Esophagus squamous epithelium (tissue), 5 donors: ENCODE measurements around the gene SHMT2. TPM values are rescaled to one million over a fixed set of nuclear protein-coding genes. Genes with fewer than 3 reads are reported as not detected.

Experiments
- DNase-seq: peaks from one replicate; lab custom pipeline; 2025; lab: John Stamatoyannopoulos, UW
- H3K27ac ChIP-seq, 4 donors: fragments of 200-600 bp; sonication (generic); one replicate each; pipeline ENCODE4 v1.5.1; 2016 to 2019; ENCODE audit warnings: mild to moderate bottlenecking in 1 of 4
- H3K27me3 ChIP-seq, 4 donors: fragments of 200-600 bp; sonication (generic); 1 replicate in 3 of 4; 2 replicates in 1 of 4; pipeline versions ENCODE4 v1.5.1 to v1.6.0; 2017 to 2021; ENCODE audit warnings: antibody characterized with exemption in 1 of 4
- H3K36me3 ChIP-seq, 3 donors: fragments of 200-600 bp; sonication (generic); one replicate each; pipeline ENCODE4 v1.5.1; 2016 to 2019
- H3K4me1 ChIP-seq, 3 donors: fragments of 200-600 bp; sonication (generic); one replicate each; pipeline ENCODE4 v1.5.1; 2017 to 2019
- H3K4me3 ChIP-seq, 4 donors: fragments of 200-600 bp; sonication (generic); 1 replicate in 3 of 4; 2 replicates in 1 of 4; pipeline ENCODE4 v1.5.1; 2016 to 2019; ENCODE audit warnings: mild to moderate bottlenecking in 2 of 4, moderate library complexity in 1 of 4
- H3K9me3 ChIP-seq, 3 donors: fragments of 200-600 bp; sonication (generic); one replicate each; pipeline ENCODE4 v1.5.1; 2016 to 2019
- POLR2A ChIP-seq, 4 donors: fragments of 450-650 bp; IDR thresholded peaks; one replicate each; pipeline ENCODE4 v1.6.1; 2017; ENCODE audit warnings: antibody characterized with exemption in 4 of 4, mild to moderate bottlenecking in 4 of 4, moderate library complexity in 3 of 4
- WGBS, 2 donors: methylation state at CpG; one replicate each; pipeline ENCODE4 v1.1.5; 2018; 5-methylcytosine and 5-hydroxymethylcytosine counted together
- intact Hi-C: fragments of 100-400 bp; cut with DNase I; formaldehyde crosslinking; loops from one replicate; pipeline ENCODE4 v1.15.0; 2022
- total RNA-seq, 4 donors: library from RNA; depleted of rRNA; stranded (reverse); fragments of >200 nt; gene quantifications; one replicate each; pipeline ENCODE4 v1.1.0, GENCODE V29; 2016
- TF ChIP-seq, protein P1 (sequence below), 6 experiments: fragments of 450-650 bp in 4 of 6; fragments of 200-600 bp in 2 of 6; sonication (generic) in 2 of 6; IDR thresholded peaks; one replicate each; pipeline ENCODE4 v1.5.1; 2016 to 2019; ENCODE audit warnings: antibody characterized with exemption in 6 of 6, mild to moderate bottlenecking in 4 of 6, moderate library complexity in 4 of 6
- donor health status: DM: yes; HTN: yes; CAD: no.

The SHMT2 gene
- total RNA-seq, 4 donors from 2014 or later: 56.1 to 104 (median 76.6) TPM

DNA sequence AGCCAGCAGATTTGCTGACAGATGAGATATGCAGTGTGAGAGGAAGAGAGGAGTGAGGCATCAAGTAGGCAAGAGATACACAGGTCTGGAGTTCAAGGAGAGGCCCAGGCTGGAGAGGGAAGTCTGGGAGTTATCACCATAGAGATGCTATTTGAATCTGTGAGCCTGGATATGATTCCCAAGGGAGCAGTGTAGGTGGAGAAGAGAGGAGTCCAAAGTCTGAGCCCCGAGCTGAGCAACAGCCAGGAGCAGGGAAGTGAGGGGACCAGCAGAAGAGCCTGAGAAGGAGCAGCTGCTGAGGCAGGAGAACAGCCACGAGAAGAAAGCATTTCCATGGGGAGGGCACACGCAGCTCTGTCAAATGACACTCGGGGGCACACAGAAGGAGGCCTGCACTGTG, 33.1 kb upstream of the SHMT2 start:
- Histone ChIP-seq H3K27ac (no peak overlapping the region), H3K9me3 (no peaks in the 10 kb centered on the region), H3K27me3 (no peaks in the 10 kb centered on the region), H3K4me3 (no peak overlapping the region), H3K4me1 (no peaks in the 10 kb centered on the region), H3K36me3 (peaks cover 72 to 100% (median 93%) of the 10 kb centered on the region in 3 donors)
- intact Hi-C loops: no loop called here
- WGBS, 2 donors: 74 to 78% methylated on average over 4 of the region's 4 CpGs
- TF ChIP-seq, protein P1, sequence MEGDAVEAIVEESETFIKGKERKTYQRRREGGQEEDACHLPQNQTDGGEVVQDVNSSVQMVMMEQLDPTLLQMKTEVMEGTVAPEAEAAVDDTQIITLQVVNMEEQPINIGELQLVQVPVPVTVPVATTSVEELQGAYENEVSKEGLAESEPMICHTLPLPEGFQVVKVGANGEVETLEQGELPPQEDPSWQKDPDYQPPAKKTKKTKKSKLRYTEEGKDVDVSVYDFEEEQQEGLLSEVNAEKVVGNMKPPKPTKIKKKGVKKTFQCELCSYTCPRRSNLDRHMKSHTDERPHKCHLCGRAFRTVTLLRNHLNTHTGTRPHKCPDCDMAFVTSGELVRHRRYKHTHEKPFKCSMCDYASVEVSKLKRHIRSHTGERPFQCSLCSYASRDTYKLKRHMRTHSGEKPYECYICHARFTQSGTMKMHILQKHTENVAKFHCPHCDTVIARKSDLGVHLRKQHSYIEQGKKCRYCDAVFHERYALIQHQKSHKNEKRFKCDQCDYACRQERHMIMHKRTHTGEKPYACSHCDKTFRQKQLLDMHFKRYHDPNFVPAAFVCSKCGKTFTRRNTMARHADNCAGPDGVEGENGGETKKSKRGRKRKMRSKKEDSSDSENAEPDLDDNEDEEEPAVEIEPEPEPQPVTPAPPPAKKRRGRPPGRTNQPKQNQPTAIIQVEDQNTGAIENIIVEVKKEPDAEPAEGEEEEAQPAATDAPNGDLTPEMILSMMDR (IDR thresholded peaks at IDR 0.05): no peak
- no peak for TF ChIP-seq POLR2A (IDR thresholded peaks at IDR 0.05)
- DNase-seq: no peak

DNA sequence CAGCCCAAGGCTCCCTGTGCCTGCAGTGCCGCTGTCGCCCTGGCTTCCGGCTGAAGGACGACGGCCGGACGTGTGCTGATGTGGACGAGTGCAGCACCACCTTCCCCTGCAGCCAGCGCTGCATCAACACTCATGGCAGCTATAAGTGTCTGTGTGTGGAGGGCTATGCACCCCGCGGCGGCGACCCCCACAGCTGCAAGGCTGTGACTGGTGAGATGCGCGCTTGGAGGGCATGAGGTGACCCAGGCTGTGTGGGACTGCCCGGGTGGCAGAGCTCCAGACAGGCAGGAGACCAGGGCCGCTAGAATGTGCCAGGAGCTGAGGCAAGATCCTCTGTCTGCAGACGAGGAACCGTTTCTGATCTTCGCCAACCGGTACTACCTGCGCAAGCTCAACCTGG, 32.6 kb upstream of the SHMT2 start:
- H3K27ac ChIP-seq: no peak overlapping the region
- H3K9me3 ChIP-seq: no peaks in the 10 kb centered on the region
- no peaks in the 10 kb centered on the region for H3K4me1 ChIP-seq
- TF ChIP-seq, protein P1 (IDR thresholded peaks at IDR 0.05): no peak
- no peak for TF ChIP-seq POLR2A (IDR thresholded peaks at IDR 0.05)
- H3K36me3 ChIP-seq: peaks cover 78 to 100% (median 94%) of the 10 kb centered on the region in 3 donors
- WGBS, 2 donors: 90 to 93% methylated on average over 3 to 13 of the region's 22 CpGs
- intact Hi-C loops: no loop called here
- DNase-seq: no peak
- H3K27me3 ChIP-seq: no peaks in the 10 kb centered on the region
- no peak overlapping the region for H3K4me3 ChIP-seq

DNA sequence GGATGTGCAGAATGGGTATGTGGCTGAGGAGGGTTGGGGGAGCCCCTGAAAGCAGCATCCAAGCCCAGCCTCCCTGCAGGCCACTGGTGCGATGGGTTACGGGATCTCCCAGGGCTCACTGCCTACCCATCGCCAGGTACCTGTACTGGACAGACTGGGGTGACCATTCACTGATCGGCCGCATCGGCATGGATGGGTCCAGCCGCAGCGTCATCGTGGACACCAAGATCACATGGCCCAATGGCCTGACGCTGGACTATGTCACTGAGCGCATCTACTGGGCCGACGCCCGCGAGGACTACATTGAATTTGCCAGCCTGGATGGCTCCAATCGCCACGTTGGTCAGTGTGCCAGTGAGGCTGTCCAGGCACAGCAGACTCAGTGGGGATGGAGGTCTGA, 31.2 kb upstream of the SHMT2 start:
- Histone ChIP-seq H3K9me3 (no peaks in the 10 kb centered on the region), H3K4me3 (no peak overlapping the region), H3K4me1 (no peaks in the 10 kb centered on the region), H3K27me3 (no peaks in the 10 kb centered on the region), H3K36me3 (peaks cover 70 to 100% (median 92%) of the 10 kb centered on the region in 3 donors), H3K27ac (no peak overlapping the region)
- intact Hi-C loops: no loop called here
- TF ChIP-seq POLR2A (IDR thresholded peaks at IDR 0.05): no peak
- TF ChIP-seq, protein P1 (IDR thresholded peaks at IDR 0.05): no peak
- WGBS, 2 donors: no CpG with 5 or more reads among the region's 17 CpGs
- DNase-seq: no peak

DNA sequence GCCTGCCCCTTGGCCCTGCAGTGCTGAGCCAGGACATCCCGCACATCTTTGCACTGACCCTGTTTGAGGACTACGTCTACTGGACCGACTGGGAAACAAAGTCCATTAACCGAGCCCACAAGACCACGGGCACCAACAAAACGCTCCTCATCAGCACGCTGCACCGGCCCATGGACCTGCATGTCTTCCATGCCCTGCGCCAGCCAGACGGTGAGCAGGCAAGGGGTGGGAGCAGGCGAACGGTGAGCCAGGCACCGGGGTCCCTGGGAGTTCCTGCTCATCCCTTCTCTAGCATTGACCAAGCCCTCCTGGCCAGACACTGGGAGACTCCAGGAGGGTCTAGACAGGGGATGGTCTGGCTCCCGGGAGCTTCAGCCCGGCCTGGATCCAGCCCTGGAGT, 30.3 kb upstream of the SHMT2 start:
- TF ChIP-seq POLR2A (IDR thresholded peaks at IDR 0.05): no peak
- TF ChIP-seq, protein P1 (IDR thresholded peaks at IDR 0.05): no peak
- WGBS, 2 donors: 80% methylated on average over 12 of the region's 15 CpGs; no CpG with 5 or more reads in 1 of the 2 donors
- no peak for DNase-seq
- Histone ChIP-seq H3K27ac (no peak overlapping the region), H3K4me1 (no peaks in the 10 kb centered on the region), H3K9me3 (no peaks in the 10 kb centered on the region), H3K27me3 (no peaks in the 10 kb centered on the region), H3K36me3 (peaks cover 72 to 100% (median 93%) of the 10 kb centered on the region in 3 donors), H3K4me3 (no peak overlapping the region)
- intact Hi-C loops: no loop called here

DNA sequence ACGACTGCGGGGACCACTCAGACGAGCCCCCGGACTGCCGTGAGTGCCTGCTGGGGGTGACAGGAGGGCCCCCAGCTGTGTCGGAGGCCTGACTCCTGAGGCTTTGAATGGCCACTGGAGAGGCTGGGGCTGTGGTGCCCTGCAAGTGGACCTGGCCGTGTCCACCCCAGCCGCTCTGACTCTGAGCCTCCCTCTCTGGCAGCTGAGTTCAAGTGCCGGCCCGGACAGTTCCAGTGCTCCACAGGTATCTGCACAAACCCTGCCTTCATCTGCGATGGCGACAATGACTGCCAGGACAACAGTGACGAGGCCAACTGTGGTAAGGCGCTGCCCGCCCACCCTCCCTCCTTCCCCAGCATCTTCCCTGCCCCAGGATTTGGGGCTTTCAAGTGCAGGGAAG, 29.0 kb upstream of the SHMT2 start:
- Histone ChIP-seq H3K27ac (no peak overlapping the region), H3K4me3 (no peak overlapping the region), H3K4me1 (no peaks in the 10 kb centered on the region), H3K9me3 (no peaks in the 10 kb centered on the region), H3K27me3 (no peaks in the 10 kb centered on the region), H3K36me3 (peaks cover 72 to 100% (median 92%) of the 10 kb centered on the region in 3 donors)
- 80% methylated on average over 3 of the region's 15 CpGs; no CpG with 5 or more reads in 1 of the 2 donors for WGBS, 2 donors
- DNase-seq: no peak
- TF ChIP-seq, protein P1 (IDR thresholded peaks at IDR 0.05): no peak
- no peak for TF ChIP-seq POLR2A (IDR thresholded peaks at IDR 0.05)
- intact Hi-C loops: no loop called here
